Mucosa of descending colon (tissue), 3 donors: ENCODE measurements around the gene VAV3. TPM values are rescaled to one million over a fixed set of nuclear protein-coding genes. Genes with fewer than 3 reads are reported as not detected.
A peak's percentile ranks its signal among the peaks of the same experiment; 100 is the strongest.

Experiments used
- ATAC-seq: fragments of 200-7000 bp; cut with Tn5 transposase; one replicate; pipeline ENCODE4 v1.9.1; 2020; ENCODE audit warnings: mild to moderate bottlenecking, moderate library complexity
- DNase-seq, 3 donors: peaks; one replicate each; pipeline ENCODE4 v3.0.0-alpha.2; 2020
- H3K36me3 ChIP-seq: fragments of 200-600 bp; one replicate; pipeline ENCODE4 v1.8.0; 2021; ENCODE audit warnings: low read depth, mild to moderate bottlenecking
- H3K4me1 ChIP-seq: fragments of 200-600 bp; one replicate; pipeline ENCODE4 v1.8.0; 2021; ENCODE audit warnings: low read depth, mild to moderate bottlenecking
- H3K4me3 ChIP-seq: fragments of 200-600 bp; one replicate; pipeline ENCODE4 v1.8.0; 2021; ENCODE audit warnings: mild to moderate bottlenecking
- H3K9me3 ChIP-seq: fragments of 200-600 bp; one replicate; pipeline ENCODE4 v1.8.0; 2021; ENCODE audit warnings: mild to moderate bottlenecking
- intact Hi-C, 2 donors: fragments of 100-400 bp; cut with DNase I in 1 of 2; cut with micrococcal nuclease in 1 of 2; formaldehyde crosslinking; loops; one replicate each; pipeline versions ENCODE4 v1.11.0 to v1.11.1; 2022; cut with DNase I, micrococcal nuclease
- total RNA-seq, 3 donors: library from RNA; stranded (reverse); fragmentation: NEBNext Ultra II Directional in 2 of 3; extraction: Animal tissue kit (Norgen Biotek cat#: 25700) in 2 of 3; gene quantifications; one replicate each; pipeline versions ENCODE4 v1.2.1 to v1.2.4, GENCODE V29; 2021 to 2023
- TF ChIP-seq, protein P1 (sequence below): fragments of 200-600 bp; IDR thresholded peaks from one replicate; pipeline ENCODE4 v1.8.0; 2022; ENCODE audit warnings: antibody characterized with exemption, mild to moderate bottlenecking
- donor health status: DM: no; HTN: no; CAD: no; lungs with moderate emphysema.
- donor health status: DM: no; HTN: no; CAD: no.
- donor health status: DM: no; HTN: yes; CAD: no.

VAV3 gene
- total RNA-seq, 3 donors from 2014 or later: 41.3 to 142 (median 101) TPM

DNA sequence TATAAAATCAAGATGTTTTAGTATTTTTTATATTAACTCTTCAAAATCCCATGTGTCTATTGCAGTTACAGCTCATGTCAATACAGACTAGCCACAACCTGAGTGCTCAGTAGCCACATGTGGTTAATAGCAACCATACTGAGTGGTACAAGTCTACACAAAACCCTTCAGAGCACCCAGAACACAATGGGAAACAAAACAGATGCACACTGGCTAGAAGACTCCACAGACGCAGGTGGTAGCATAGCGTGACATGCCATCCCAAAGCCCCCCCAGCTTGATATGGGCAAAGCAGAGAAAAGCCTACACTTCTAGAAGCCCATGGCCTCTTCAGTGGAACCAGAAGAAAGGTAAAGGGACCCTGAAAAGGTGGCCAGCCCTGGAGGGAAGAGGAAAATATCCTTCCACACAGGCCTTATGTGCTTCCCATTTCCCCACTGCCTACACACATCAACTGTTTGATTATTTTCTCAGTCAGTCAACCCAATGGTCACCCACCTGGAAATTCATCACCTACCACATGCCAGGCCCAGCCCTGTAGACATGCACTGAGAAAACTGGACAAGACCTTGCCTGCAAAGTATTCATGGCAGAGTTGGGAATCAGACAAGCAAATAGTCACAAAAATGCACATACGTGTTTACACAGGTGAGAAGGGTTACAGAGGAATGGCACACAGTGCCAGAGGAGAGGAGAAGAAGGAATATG lies 175.0 kb downstream of the VAV3 start:
- intact Hi-C loops: no loop called here
- ATAC-seq: no peak

GRCh38 chr1:107788206-107789202 lies 176.5 kb downstream of the VAV3 start:
- TF ChIP-seq, protein P1, sequence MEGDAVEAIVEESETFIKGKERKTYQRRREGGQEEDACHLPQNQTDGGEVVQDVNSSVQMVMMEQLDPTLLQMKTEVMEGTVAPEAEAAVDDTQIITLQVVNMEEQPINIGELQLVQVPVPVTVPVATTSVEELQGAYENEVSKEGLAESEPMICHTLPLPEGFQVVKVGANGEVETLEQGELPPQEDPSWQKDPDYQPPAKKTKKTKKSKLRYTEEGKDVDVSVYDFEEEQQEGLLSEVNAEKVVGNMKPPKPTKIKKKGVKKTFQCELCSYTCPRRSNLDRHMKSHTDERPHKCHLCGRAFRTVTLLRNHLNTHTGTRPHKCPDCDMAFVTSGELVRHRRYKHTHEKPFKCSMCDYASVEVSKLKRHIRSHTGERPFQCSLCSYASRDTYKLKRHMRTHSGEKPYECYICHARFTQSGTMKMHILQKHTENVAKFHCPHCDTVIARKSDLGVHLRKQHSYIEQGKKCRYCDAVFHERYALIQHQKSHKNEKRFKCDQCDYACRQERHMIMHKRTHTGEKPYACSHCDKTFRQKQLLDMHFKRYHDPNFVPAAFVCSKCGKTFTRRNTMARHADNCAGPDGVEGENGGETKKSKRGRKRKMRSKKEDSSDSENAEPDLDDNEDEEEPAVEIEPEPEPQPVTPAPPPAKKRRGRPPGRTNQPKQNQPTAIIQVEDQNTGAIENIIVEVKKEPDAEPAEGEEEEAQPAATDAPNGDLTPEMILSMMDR: no peak
- no peak for ATAC-seq
- intact Hi-C loops: no loop called here
- DNase-seq: no peak
- Histone ChIP-seq H3K36me3 (no peaks in the 10 kb centered on the region), H3K9me3 (no peaks in the 10 kb centered on the region), H3K4me1 (no peaks in the 10 kb centered on the region), H3K4me3 (no peak overlapping the region)

More for the DNA sequence above, 175.0 kb downstream of the VAV3 start:
- no peaks in the 10 kb centered on the region for H3K4me1 ChIP-seq
- no peaks in the 10 kb centered on the region for H3K36me3 ChIP-seq
- no peak for DNase-seq
- TF ChIP-seq, protein P1: no peak
- no peaks in the 10 kb centered on the region for H3K9me3 ChIP-seq
- H3K4me3 ChIP-seq: no peak overlapping the region

- Histone ChIP-seq H3K36me3 (no peaks in the 10 kb centered on the region), H3K4me3 (no peak overlapping the region), H3K4me1 (no peaks in the 10 kb centered on the region), H3K9me3 (no peaks in the 10 kb centered on the region)
- TF ChIP-seq, protein P1: no peak
- intact Hi-C loops: no loop called here
- DNase-seq: peak in 1 of 3 donors; percentile 9
- ATAC-seq: peak; percentile 32
Measured at GRCh38 chr1:107787299-107787698, 177.7 kb downstream of the VAV3 start.

DNA sequence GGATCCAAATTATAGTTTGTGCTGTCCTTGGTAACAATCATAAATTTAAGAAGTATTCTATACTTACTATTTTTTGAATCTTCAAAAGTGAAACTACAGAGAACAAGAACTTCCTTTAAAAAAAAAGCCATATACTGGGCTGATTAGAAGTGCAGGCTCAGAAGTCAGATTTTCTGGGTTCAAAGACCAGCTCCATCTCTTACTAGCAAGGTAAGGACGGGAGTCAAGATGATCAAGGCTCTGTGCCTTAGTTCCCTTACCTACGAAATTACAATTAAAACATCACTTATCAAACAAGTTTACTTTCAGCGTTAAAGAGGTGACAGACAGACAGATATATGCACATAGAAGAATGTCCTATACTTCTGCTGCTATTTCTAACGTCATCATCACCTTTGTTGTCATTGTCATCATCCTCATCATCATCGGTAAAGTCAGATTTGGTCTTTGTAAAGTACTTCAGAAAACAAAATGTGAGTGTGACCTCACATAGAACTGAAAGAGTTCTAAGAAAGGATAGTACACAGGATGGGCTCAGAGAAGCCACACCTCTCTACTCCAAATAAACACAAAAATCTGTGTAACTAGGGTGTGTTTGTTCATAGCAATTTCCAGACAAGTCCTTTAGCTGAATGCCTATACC lies 178.7 kb downstream of the VAV3 start:
- Histone ChIP-seq H3K4me1 (no peaks in the 10 kb centered on the region), H3K36me3 (no peaks in the 10 kb centered on the region), H3K4me3 (no peak overlapping the region), H3K9me3 (no peaks in the 10 kb centered on the region)
- peak; percentile 60 for ATAC-seq
- TF ChIP-seq, protein P1: no peak
- no peak for DNase-seq
- intact Hi-C loops: no loop called here

DNA sequence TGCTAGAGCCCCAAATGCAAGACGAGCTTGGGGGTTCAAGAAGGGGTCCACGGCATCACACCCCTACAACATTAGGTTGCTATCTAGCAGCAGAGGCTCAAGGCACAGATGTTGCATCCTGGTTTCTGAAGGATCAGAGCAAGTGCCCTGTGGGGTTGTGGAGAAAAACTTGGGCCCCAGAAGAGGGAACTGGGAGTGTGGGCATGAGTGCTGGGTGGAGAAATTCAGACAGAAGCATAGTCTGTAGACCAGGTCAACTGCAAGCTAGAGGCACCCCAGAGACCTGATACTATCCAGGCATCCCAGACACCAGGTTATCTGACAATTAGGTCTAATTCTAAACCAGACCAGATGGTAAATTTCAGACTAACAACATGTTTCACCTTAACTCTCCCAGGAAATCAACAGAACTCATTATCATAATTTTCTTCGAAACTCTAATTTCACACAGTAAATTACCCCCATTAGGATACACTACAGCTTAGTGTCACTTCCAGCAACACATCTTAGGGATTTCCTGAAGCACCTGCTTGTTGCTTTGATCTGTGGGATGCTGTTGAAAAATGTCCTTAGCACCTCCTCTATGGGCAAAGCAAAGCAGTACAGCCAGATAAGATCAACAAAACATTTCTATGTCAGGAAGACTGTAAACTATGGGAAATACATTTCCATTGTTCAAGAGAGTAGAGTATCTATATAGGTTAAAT lies 179.3 kb downstream of the VAV3 start:
- H3K9me3 ChIP-seq: no peaks in the 10 kb centered on the region
- ATAC-seq (peak; percentile 28), DNase-seq (no peak)
- intact Hi-C loops: no loop called here
- H3K4me3 ChIP-seq: no peak overlapping the region
- H3K4me1 ChIP-seq: no peaks in the 10 kb centered on the region
- H3K36me3 ChIP-seq: no peaks in the 10 kb centered on the region
- TF ChIP-seq, protein P1: no peak
